HG03469 (cell line): ENCODE results near the gene LRRC58.

Source experiments
- ATAC-seq: cut with Tn5 transposase; IDR thresholded peaks from one replicate; pipeline ENCODE4 v1.9.1; 2021; ENCODE audit warnings: mild to moderate bottlenecking, moderate library complexity, moderate number of reproducible peaks; ENCODE audit not compliant: unreplicated experiment

Gene LRRC58

GRCh38 chr3:120281261-120281660, 67.9 kb downstream of the LRRC58 start:
- no peak for ATAC-seq

- no peak for ATAC-seq
Measured at GRCh38 chr3:120280566-120280965, 68.6 kb downstream of the LRRC58 start.

GRCh38 chr3:120280026-120280425, 69.1 kb downstream of the LRRC58 start:
- no peak for ATAC-seq

- no peak for ATAC-seq
Measured at GRCh38 chr3:120276767-120277166, 72.4 kb downstream of the LRRC58 start.

GRCh38 chr3:120275618-120276017, 73.5 kb downstream of the LRRC58 start:
- no peak for ATAC-seq

GRCh38 chr3:120274739-120275167, 74.4 kb downstream of the LRRC58 start:
- ATAC-seq: no peak
